A673 (cell line): ENCODE results near the gene SORCS3. TPM values are rescaled to one million over a fixed set of nuclear protein-coding genes. Genes with fewer than 3 reads are reported as not detected.

Experiments used
- BruUV-seq: library from RNA; stranded (reverse); fragments of 400-500 nt; replicated peaks from 2 replicates; lab custom pipeline; 2021; lab: Mats Ljungman, UMichigan
- CTCF ChIA-PET: fragments of 300-600 bp; sonication (Branson Sonifier 250); formaldehyde crosslinking; loops from one replicate; lab custom pipeline; 2022; ENCODE audit warnings: antibody characterized with exemption; lab: Charles Lee
- POLR2A ChIA-PET: fragments of 300-600 bp; sonication (Branson Sonifier 250); formaldehyde crosslinking; loops from one replicate; lab custom pipeline; 2022; ENCODE audit warnings: antibody characterized with exemption; ENCODE audit not compliant: low non-redundant PET; lab: Charles Lee
- DNase-seq: peaks from one replicate; pipeline ENCODE4 v3.0.0-alpha.2; 2015; ENCODE audit warnings: low spot score
- H3K27ac ChIP-seq: fragments of 200-600 bp; sonication (generic); 2 replicates; pipeline ENCODE4 v1.5.1; 2016; ENCODE audit warnings: mixed run types, low read depth, mild to moderate bottlenecking, mixed read lengths, antibody characterized with exemption, low read length; ENCODE audit not compliant: poor library complexity, severe bottlenecking
- H3K27me3 ChIP-seq: fragments of 200-600 bp; sonication (generic); replicated peaks from 2 replicates; pipeline ENCODE4 v1.6.1; 2017; ENCODE audit warnings: mixed run types, low read depth, mild to moderate bottlenecking, mixed read lengths, antibody characterized with exemption, low read length; ENCODE audit not compliant: insufficient read depth, poor library complexity
- H3K36me3 ChIP-seq: fragments of 200-600 bp; sonication (generic); 2 replicates; pipeline ENCODE4 v1.6.1; 2016; ENCODE audit warnings: mixed run types, mild to moderate bottlenecking, mixed read lengths, antibody characterized with exemption, low read length; ENCODE audit not compliant: insufficient read depth, poor library complexity, severe bottlenecking
- H3K4me1 ChIP-seq: fragments of 200-600 bp; sonication (generic); 2 replicates; pipeline ENCODE4 v1.6.1; 2017; ENCODE audit warnings: mixed run types, mild to moderate bottlenecking, mixed read lengths, antibody characterized with exemption, low read length; ENCODE audit not compliant: insufficient read depth, poor library complexity, severe bottlenecking
- H3K4me3 ChIP-seq: fragments of 200-600 bp; sonication (generic); 2 replicates; pipeline ENCODE4 v1.5.1; 2016; ENCODE audit warnings: low read depth, mixed run types, mild to moderate bottlenecking, mixed read lengths, low read length; ENCODE audit not compliant: poor library complexity, severe bottlenecking
- H3K9me3 ChIP-seq: fragments of 200-600 bp; sonication (generic); 2 replicates; pipeline ENCODE4 v1.6.1; 2016; ENCODE audit warnings: mixed run types, low read depth, mild to moderate bottlenecking, mixed read lengths, antibody characterized with exemption, low read length; ENCODE audit not compliant: poor library complexity, severe bottlenecking
- CTCF ChIP-seq: fragments of 300-800, 200-600 bp; sonication (generic); conservative IDR thresholded peaks from 2 replicates; pipeline ENCODE4 v1.5.1; 2017; ENCODE audit warnings: low read depth, mild to moderate bottlenecking, antibody characterized with exemption, low read length, moderate library complexity, mixed read lengths
- EZH2 ChIP-seq: fragments of 200-600 bp; sonication (generic); IDR thresholded peaks from 2 replicates; pipeline ENCODE4 v1.6.1; 2017; ENCODE audit warnings: borderline replicate concordance, low read depth, mild to moderate bottlenecking, mixed read lengths, antibody characterized with exemption, low read length; ENCODE audit not compliant: poor library complexity, severe bottlenecking
- intact Hi-C: fragments of 100-400 bp; cut with micrococcal nuclease; formaldehyde crosslinking; loops from one replicate; pipeline ENCODE4 v1.10.0; 2022; ENCODE audit not compliant: unreplicated experiment
- total RNA-seq: library from RNA; stranded (reverse); gene quantifications from 2 replicates; pipeline ENCODE4 v1.2.3, GENCODE V29; 2021

Gene SORCS3
- total RNA-seq, 1 experiment from 2014 or later: not detected

GRCh38 chr10:104980368-104980767, 339.3 kb downstream of the SORCS3 start:
- Histone ChIP-seq H3K9me3 (no peaks in the 10 kb centered on the region), H3K27me3 (peaks cover 5% of the 10 kb centered on the region), H3K4me3 (no peak overlapping the region), H3K36me3 (no peaks in the 10 kb centered on the region), H3K4me1 (no peaks in the 10 kb centered on the region), H3K27ac (no peak overlapping the region)
- no peak for DNase-seq
- CTCF ChIA-PET: no interaction called here
- intact Hi-C loops: no loop called here
- POLR2A ChIA-PET: no interaction called here
- BruUV-seq: no TSS peak
- TF ChIP-seq CTCF (no peak), EZH2 (no peak)

DNA sequence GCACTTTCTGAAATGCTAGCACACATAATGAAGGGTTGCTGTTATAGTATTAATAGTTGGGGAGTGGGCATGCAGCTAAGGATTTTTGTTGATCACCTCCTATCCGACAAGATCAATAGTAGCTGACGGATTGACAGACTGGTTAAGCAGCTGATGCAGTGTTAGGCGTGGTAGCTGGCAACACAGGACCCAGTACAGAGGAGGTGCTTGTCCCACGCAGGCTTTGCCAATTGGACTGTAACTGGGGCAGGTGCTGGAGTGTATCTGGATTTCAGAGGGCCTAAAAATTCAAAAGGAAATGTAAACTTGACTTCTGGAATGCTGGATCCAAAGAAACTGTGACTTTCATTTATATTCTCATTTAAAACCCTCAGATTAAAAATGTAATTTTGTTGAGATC, 340.9 kb downstream of the SORCS3 start:
- no TSS peak for BruUV-seq
- no peak for TF ChIP-seq CTCF
- TF ChIP-seq EZH2: no peak
- H3K4me1 ChIP-seq: no peaks in the 10 kb centered on the region
- no peak for DNase-seq
- no peaks in the 10 kb centered on the region for H3K36me3 ChIP-seq
- H3K27me3 ChIP-seq: peaks cover 10% of the 10 kb centered on the region
- ChIA-PET POLR2A (no interaction called here), CTCF (no interaction called here)
- intact Hi-C loops: no loop called here
- no peak overlapping the region for H3K4me3 ChIP-seq
- no peak overlapping the region for H3K27ac ChIP-seq
- no peaks in the 10 kb centered on the region for H3K9me3 ChIP-seq

DNA sequence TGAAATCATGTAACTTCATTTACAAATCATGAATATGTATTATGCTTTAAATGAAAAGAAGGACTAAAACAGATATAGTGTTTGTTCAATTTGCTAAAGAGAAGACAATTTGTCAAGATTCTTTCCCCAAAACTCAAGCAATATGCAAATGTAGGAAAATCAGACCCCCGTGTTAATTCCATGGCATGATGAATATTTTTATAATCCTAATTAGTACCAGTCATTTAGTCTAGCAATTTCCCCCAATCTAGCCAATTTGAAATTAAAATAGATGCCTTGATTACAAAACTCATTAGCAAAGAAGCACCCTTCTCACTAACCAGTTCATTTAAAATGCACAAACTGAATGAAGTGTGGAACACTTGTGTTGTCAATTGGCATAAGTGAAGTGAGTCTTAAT, 347.6 kb downstream of the SORCS3 start:
- Histone ChIP-seq H3K27ac (no peak overlapping the region), H3K4me3 (no peak overlapping the region), H3K4me1 (no peaks in the 10 kb centered on the region), H3K27me3 (peaks cover 6% of the 10 kb centered on the region), H3K36me3 (no peaks in the 10 kb centered on the region), H3K9me3 (no peaks in the 10 kb centered on the region)
- TF ChIP-seq EZH2 (no peak), CTCF (no peak)
- no TSS peak for BruUV-seq
- ChIA-PET POLR2A (no interaction called here), CTCF (no interaction called here)
- intact Hi-C loops: no loop called here
- no peak for DNase-seq
